Inflammatory macrophage treated with lipopolysaccharide for 1 hour (primary cell): ENCODE measurements around the gene RABL6.

ENCODE experiments used
- DNase-seq, 2 donors: peaks; one replicate each; pipeline ENCODE4 v3.0.0-alpha.2; 2020 to 2022

The RABL6 gene

DNA sequence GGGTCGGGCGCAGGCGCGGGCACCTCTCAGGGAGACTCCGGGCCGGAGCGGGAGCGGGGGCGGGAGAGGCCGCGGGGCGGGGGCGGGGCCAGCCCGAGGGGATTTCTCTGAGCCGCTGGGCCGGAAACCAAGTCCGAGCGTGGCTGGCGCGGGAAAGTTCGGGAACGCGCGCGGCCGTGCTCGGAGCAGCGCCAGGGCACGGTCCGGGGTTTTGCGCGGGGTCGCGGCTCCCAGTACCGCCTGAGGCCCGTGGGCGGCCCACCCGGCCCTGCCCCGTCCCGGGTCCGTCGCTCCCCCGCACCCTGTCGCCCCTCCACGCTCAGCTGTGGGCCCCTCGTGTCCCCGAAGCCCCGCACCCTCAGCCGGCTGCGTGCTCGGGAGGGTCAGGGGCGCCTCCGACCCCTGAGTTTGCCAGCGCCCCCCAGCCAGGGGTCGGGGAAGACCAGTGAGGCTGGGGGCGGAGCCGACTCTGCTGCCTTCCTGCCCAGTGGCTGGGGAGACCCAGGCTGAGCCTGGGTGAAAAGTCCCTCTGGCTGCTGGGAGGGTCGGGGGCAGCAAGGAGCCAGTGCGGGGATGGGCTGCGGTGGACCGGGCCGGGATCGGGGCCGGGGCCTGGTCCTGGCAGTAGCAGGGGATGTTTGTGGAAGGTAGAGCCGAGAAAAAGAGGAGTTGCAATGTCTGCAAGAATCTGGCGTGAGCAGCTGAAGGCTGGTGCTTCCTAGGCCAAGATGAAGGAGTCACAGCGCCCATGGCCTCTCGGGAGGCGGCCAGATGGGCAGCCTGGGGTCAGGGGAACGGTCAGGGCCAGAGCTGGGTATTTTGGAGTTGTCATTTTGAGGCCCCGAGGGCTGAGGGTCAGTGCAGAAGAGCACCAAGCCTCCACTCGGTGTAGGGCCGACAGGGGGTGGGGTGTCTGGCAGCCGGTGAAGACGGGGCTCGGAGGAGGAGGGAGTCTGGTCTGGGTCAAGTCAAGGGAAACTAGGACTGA is 79.2 kb downstream of the RABL6 start:
- no peak for DNase-seq

DNA sequence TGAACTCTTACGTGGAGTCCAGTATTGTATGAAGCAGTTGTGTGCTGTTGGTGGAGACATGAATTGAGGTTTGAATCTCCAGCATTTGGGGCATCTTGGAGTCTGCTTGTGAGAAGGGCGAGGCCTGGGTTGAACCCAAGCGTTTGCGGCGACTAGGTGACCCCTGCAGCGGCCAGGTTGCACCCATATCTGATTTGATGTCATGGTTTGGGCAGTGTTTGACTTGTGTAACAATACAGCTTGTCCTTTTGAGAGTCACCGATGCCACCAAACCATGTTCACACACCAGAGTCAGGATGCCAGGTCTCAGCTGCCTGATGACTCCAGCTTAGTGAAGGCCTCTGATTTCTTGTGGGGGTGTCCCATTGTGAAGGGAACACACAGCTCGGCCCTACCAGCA is 80.7 kb downstream of the RABL6 start:
- DNase-seq, result no peak

DNA sequence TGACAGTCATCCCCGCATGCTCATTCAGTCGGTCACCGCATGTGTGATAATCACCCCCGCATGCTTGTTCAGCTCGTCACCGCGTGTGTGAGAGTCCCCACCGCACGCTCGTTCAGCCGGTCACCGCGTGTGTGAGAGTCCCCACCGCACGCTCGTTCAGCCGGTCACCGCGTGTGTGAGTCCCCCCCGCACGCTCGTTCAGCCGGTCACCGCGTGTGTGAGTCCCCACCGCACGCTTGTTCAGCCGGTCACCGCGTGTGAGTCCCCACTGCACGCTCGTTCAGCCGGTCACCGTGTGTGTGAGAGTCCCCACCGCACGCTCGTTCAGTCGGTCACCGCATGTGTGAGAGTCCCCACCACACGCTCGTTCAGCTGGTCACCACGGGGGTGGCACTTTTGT is 82.1 kb downstream of the RABL6 start:
- DNase-seq, result no peak

DNA sequence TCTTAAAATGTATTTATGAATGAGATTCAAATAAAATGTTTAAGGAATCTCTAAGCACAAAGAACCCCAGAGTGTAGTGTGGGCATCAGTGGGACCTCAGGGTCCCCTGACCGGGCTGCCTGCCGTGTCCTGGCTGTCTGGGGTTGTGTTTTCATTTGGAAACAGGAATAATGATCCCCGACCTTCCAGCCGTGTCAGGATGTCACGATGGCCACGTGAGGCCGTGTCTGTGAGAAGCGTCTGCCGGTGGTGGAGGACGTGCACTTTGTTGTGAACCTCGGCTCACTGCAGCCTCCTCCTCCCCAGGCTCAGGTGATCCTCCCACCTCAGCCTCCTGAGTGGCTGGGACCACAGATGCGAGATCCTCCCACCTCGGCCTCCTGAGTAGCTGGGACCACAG is 82.9 kb downstream of the RABL6 start:
- DNase-seq, result no peak
